Duodenal mucosa (tissue), 2 donors: ENCODE measurements around the gene BPIFB1.

Source experiments
- H3K27ac ChIP-seq: one replicate; pipeline ENCODE4 v1.7.0; 2013; ENCODE audit warnings: low read depth, low read length
- H3K27me3 ChIP-seq, 2 donors: one replicate each; pipeline ENCODE4 v1.7.0; 2013; ENCODE audit warnings: low read length in 2 of 2, control low read depth in 1 of 2; ENCODE audit not compliant: insufficient read depth in 2 of 2, control insufficient read depth in 1 of 2
- H3K36me3 ChIP-seq, 2 donors: one replicate each; pipeline ENCODE4 v1.7.0; 2013; ENCODE audit warnings: low read length in 2 of 2, control low read depth in 1 of 2; ENCODE audit not compliant: insufficient read depth in 2 of 2, control insufficient read depth in 1 of 2
- H3K4me1 ChIP-seq, 2 donors: one replicate each; pipeline ENCODE4 v1.7.0; 2013; ENCODE audit warnings: low read length in 2 of 2, control low read depth in 1 of 2; ENCODE audit not compliant: insufficient read depth in 2 of 2, control insufficient read depth in 1 of 2
- H3K4me3 ChIP-seq, 2 donors: one replicate each; pipeline ENCODE4 v1.7.0; 2013; ENCODE audit warnings: low read length in 2 of 2, low read depth in 1 of 2
- H3K9ac ChIP-seq, 2 donors: one replicate each; pipeline ENCODE4 v1.7.0; 2013; ENCODE audit warnings: low read length in 2 of 2, low read depth in 1 of 2
- H3K9me3 ChIP-seq, 2 donors: one replicate each; pipeline ENCODE4 v1.7.0; 2013; ENCODE audit warnings: low read length in 2 of 2, control low read depth in 1 of 2; ENCODE audit not compliant: control insufficient read depth in 1 of 2

The BPIFB1 gene

GRCh38 chr20:33309631-33310030, 26.6 kb downstream of the BPIFB1 start:
- Histone ChIP-seq H3K27ac (no peak overlapping the region), H3K4me3 (no peak overlapping the region), H3K36me3 (no peaks in the 10 kb centered on the region)

GRCh38 chr20:33310327-33310899, 27.4 kb downstream of the BPIFB1 start:
- H3K36me3 ChIP-seq: no peaks in the 10 kb centered on the region
- H3K27me3 ChIP-seq: no peaks in the 10 kb centered on the region
- no peak overlapping the region for H3K4me3 ChIP-seq
- no peaks in the 10 kb centered on the region for H3K9me3 ChIP-seq
- no peaks in the 10 kb centered on the region for H3K4me1 ChIP-seq
- no peak overlapping the region for H3K9ac ChIP-seq
- no peak overlapping the region for H3K27ac ChIP-seq

More at GRCh38 chr20:33309631-33310030, 26.6 kb downstream of the BPIFB1 start:
- Histone ChIP-seq H3K4me1 (no peaks in the 10 kb centered on the region), H3K9me3 (no peaks in the 10 kb centered on the region), H3K27me3 (no peaks in the 10 kb centered on the region), H3K9ac (no peak overlapping the region)

GRCh38 chr20:33311011-33311410, 28.0 kb downstream of the BPIFB1 start:
- Histone ChIP-seq H3K27me3 (no peaks in the 10 kb centered on the region), H3K27ac (no peak overlapping the region), H3K36me3 (no peaks in the 10 kb centered on the region), H3K9ac (no peak overlapping the region), H3K9me3 (no peaks in the 10 kb centered on the region), H3K4me1 (no peaks in the 10 kb centered on the region), H3K4me3 (no peak overlapping the region)

- Histone ChIP-seq H3K9me3 (no peaks in the 10 kb centered on the region), H3K9ac (no peak overlapping the region), H3K27me3 (no peaks in the 10 kb centered on the region), H3K4me3 (no peak overlapping the region), H3K4me1 (no peaks in the 10 kb centered on the region), H3K27ac (no peak overlapping the region), H3K36me3 (no peaks in the 10 kb centered on the region)
These were observed 29.0 kb downstream of the BPIFB1 start for GRCh38 chr20:33311996-33312395.

- H3K4me1 ChIP-seq: no peaks in the 10 kb centered on the region
- no peaks in the 10 kb centered on the region for H3K27me3 ChIP-seq
- H3K9me3 ChIP-seq: no peaks in the 10 kb centered on the region
- no peak overlapping the region for H3K9ac ChIP-seq
- H3K27ac ChIP-seq: no peak overlapping the region
- H3K36me3 ChIP-seq: no peaks in the 10 kb centered on the region
- H3K4me3 ChIP-seq: no peak overlapping the region
These were observed 29.6 kb downstream of the BPIFB1 start for GRCh38 chr20:33312583-33312982.

- H3K36me3 ChIP-seq: no peaks in the 10 kb centered on the region
- H3K4me1 ChIP-seq: no peaks in the 10 kb centered on the region
- H3K9me3 ChIP-seq: no peaks in the 10 kb centered on the region
- no peak overlapping the region for H3K27ac ChIP-seq
- peaks cover 0 to 3% of the 10 kb centered on the region in 2 donors for H3K27me3 ChIP-seq
- H3K4me3 ChIP-seq: no peak overlapping the region
- H3K9ac ChIP-seq: no peak overlapping the region
These were observed 30.8 kb downstream of the BPIFB1 start for GRCh38 chr20:33313686-33314314.

- Histone ChIP-seq H3K9me3 (no peaks in the 10 kb centered on the region), H3K27ac (no peak overlapping the region), H3K4me1 (no peaks in the 10 kb centered on the region), H3K9ac (no peak overlapping the region), H3K4me3 (no peak overlapping the region), H3K36me3 (no peaks in the 10 kb centered on the region), H3K27me3 (peaks cover 3 to 8% of the 10 kb centered on the region in 2 donors)
These were observed 33.3 kb downstream of the BPIFB1 start for GRCh38 chr20:33316343-33316742.

- H3K4me3 ChIP-seq: no peak overlapping the region
- H3K9ac ChIP-seq: no peak overlapping the region
- H3K4me1 ChIP-seq: no peaks in the 10 kb centered on the region
- no peaks in the 10 kb centered on the region for H3K36me3 ChIP-seq
- H3K27ac ChIP-seq: no peak overlapping the region
- peaks cover 3 to 8% of the 10 kb centered on the region in 2 donors for H3K27me3 ChIP-seq
- no peaks in the 10 kb centered on the region for H3K9me3 ChIP-seq
These were observed 33.9 kb downstream of the BPIFB1 start for GRCh38 chr20:33316958-33317357.

- Histone ChIP-seq H3K9me3 (no peaks in the 10 kb centered on the region), H3K4me3 (no peak overlapping the region), H3K4me1 (no peaks in the 10 kb centered on the region), H3K27ac (no peak overlapping the region), H3K36me3 (no peaks in the 10 kb centered on the region), H3K27me3 (peaks cover 3 to 8% of the 10 kb centered on the region in 2 donors), H3K9ac (no peak overlapping the region)
These were observed 34.5 kb downstream of the BPIFB1 start for GRCh38 chr20:33317424-33318095.

GRCh38 chr20:33318096-33318429, 35.0 kb downstream of the BPIFB1 start:
- H3K27me3 ChIP-seq: peaks cover 3 to 8% of the 10 kb centered on the region in 2 donors
- H3K9ac ChIP-seq: no peak overlapping the region
- no peaks in the 10 kb centered on the region for H3K4me1 ChIP-seq
- H3K9me3 ChIP-seq: no peaks in the 10 kb centered on the region
- no peak overlapping the region for H3K4me3 ChIP-seq
- H3K36me3 ChIP-seq: no peaks in the 10 kb centered on the region
- H3K27ac ChIP-seq: no peak overlapping the region
